SK-N-SH (cell line): ENCODE measurements around the gene TRIP10. TPM values are rescaled to one million over a fixed set of nuclear protein-coding genes. Genes with fewer than 3 reads are reported as not detected.

Experiments used
- CTCF ChIA-PET: fragments of 300-600, 350-600 bp; formaldehyde crosslinking; extraction: SDS; loops from one replicate; lab custom pipeline; 2021; lab: Yijun Ruan, JAX
- POLR2A ChIA-PET: fragments of 350-600 bp; sonication (Branson Sonifier 250); formaldehyde crosslinking; extraction: SDS; loops from one replicate; lab custom pipeline; 2020; ENCODE audit warnings: antibody characterized with exemption, inconsistent platforms; lab: Yijun Ruan, JAX
- DNase-seq: peaks from one replicate; pipeline ENCODE4 v3.0.0; 2012
- H2AFZ ChIP-seq: fragments of 200-600 bp; sonication (generic); 2 replicates; pipeline ENCODE4 v1.8.1; 2016; ENCODE audit warnings: antibody characterized with exemption, mild to moderate bottlenecking, low read depth
- H3F3A ChIP-seq: fragments of 200-600 bp; sonication (generic); replicated peaks from 2 replicates; pipeline ENCODE3; 2016; ENCODE audit warnings: antibody characterized with exemption, mild to moderate bottlenecking; ENCODE audit not compliant: insufficient read depth
- H3K27ac ChIP-seq, 2 experiments: fragments of 200-500 bp in 1 of 2; fragments of 200-600 bp in 1 of 2; sonication (Bioruptor generic) in 1 of 2; sonication (generic), shearing (Covaris generic) in 1 of 2; 2 replicates each; pipeline versions ENCODE4 v1.5.1 to v1.6.1; 2014 to 2016; ENCODE audit warnings: low read depth in 2 of 2, inconsistent platforms in 1 of 2, low read length in 1 of 2, mild to moderate bottlenecking in 1 of 2, mixed read lengths in 1 of 2
- H3K27me3 ChIP-seq: fragments of 200-600 bp; sonication (generic), shearing (Covaris generic); 2 replicates; pipeline ENCODE4 v1.6.1; 2016; ENCODE audit warnings: mixed run types; ENCODE audit not compliant: insufficient read depth
- H3K36me3 ChIP-seq, 2 experiments: fragments of 200-500 bp in 1 of 2; fragments of 200-600 bp in 1 of 2; sonication (Bioruptor generic) in 1 of 2; sonication (generic) in 1 of 2; replicated peaks in 1 of 2; 2 replicates each; pipeline versions ENCODE3 to v1.5.1; 2014 to 2016; ENCODE audit warnings: low read length in 1 of 2, mild to moderate bottlenecking in 1 of 2; ENCODE audit not compliant: insufficient read depth in 2 of 2, control insufficient read depth in 1 of 2
- H3K4me1 ChIP-seq, 2 experiments: fragments of 200-500 bp in 1 of 2; fragments of 200-600 bp in 1 of 2; sonication (Bioruptor generic) in 1 of 2; sonication (generic), shearing (Covaris generic) in 1 of 2; 2 replicates each; pipeline versions ENCODE4 v1.5.1 to v1.6.1; 2014 to 2016; ENCODE audit warnings: low read depth in 1 of 2, low read length in 1 of 2, mixed run types in 1 of 2; ENCODE audit not compliant: insufficient read depth in 2 of 2, control insufficient read depth in 1 of 2
- H3K4me2 ChIP-seq: fragments of 200-600 bp; sonication (generic), shearing (Covaris generic); 2 replicates; pipeline ENCODE4 v1.6.1; 2017; ENCODE audit warnings: mixed run types
- H3K4me3 ChIP-seq, 2 experiments: fragments of 200-500 bp in 1 of 2; fragments of 200-600 bp in 1 of 2; sonication (Bioruptor generic) in 1 of 2; sonication (generic), shearing (Covaris generic) in 1 of 2; 2 replicates each; pipeline versions ENCODE4 v1.5.1 to v1.8.1; 2014 to 2016; ENCODE audit warnings: low read depth in 2 of 2, inconsistent platforms in 1 of 2, low read length in 1 of 2, mild to moderate bottlenecking in 1 of 2, mixed read lengths in 1 of 2, moderate library complexity in 1 of 2
- H3K79me2 ChIP-seq: fragments of 200-600 bp; sonication (generic); 2 replicates; pipeline ENCODE4 v1.8.1; 2017; ENCODE audit warnings: mild to moderate bottlenecking; ENCODE audit not compliant: insufficient read depth
- H3K9ac ChIP-seq: fragments of 200-600 bp; sonication (generic); 2 replicates; pipeline ENCODE4 v1.6.1; 2017; ENCODE audit warnings: mixed run types
- H3K9me2 ChIP-seq: fragments of 200-600 bp; sonication (generic); 2 replicates; pipeline ENCODE4 v1.6.1; 2017; ENCODE audit warnings: mixed run types
- H3K9me3 ChIP-seq: fragments of 200-600 bp; sonication (generic); 2 replicates; pipeline ENCODE4 v1.6.1; 2017; ENCODE audit warnings: mixed run types, mild to moderate bottlenecking, moderate library complexity
- H4K20me1 ChIP-seq: fragments of 200-600 bp; sonication (generic); 2 replicates; pipeline ENCODE4 v1.6.1; 2017; ENCODE audit warnings: mild to moderate bottlenecking, mixed run types; ENCODE audit not compliant: insufficient read depth
- CHD2 ChIP-seq: fragments of 150-350 bp; IDR thresholded peaks from 2 replicates; pipeline ENCODE4 v1.6.1; 2018; ENCODE audit warnings: low read length; ENCODE audit not compliant: partially characterized antibody
- EP300 ChIP-seq, 2 experiments: IDR thresholded peaks; 2 replicates each; pipeline versions ENCODE4 v1.4.0 to v1.6.1; 2012; ENCODE audit warnings: borderline replicate concordance in 1 of 2, low read depth in 1 of 2, low read length in 1 of 2
- EZH2phosphoT487 ChIP-seq: fragments of 200-600 bp; sonication (generic); IDR thresholded peaks from 2 replicates; pipeline ENCODE4 v1.6.1; 2017; ENCODE audit warnings: low read depth, mixed run types, mild to moderate bottlenecking, antibody characterized with exemption, moderate library complexity, borderline replicate concordance
- FOSL2 ChIP-seq: IDR thresholded peaks from 2 replicates; pipeline ENCODE4 v1.4.0; 2012; ENCODE audit warnings: low read depth, mild to moderate bottlenecking, moderate library complexity, borderline replicate concordance
- FOXJ3 ChIP-seq: sonication (generic); formaldehyde crosslinking; IDR thresholded peaks from 2 replicates; pipeline ENCODE4 v1.5.1; 2020; ENCODE audit warnings: mild to moderate bottlenecking, missing genetic modification reagents
- FOXM1 ChIP-seq: IDR thresholded peaks from 2 replicates; pipeline ENCODE4 v1.4.0; 2012; ENCODE audit warnings: low read depth, mild to moderate bottlenecking
- JUND ChIP-seq: IDR thresholded peaks from 2 replicates; pipeline ENCODE4 v1.4.0; 2012
- MAX ChIP-seq: IDR thresholded peaks from 2 replicates; pipeline ENCODE4 v1.4.0; 2012; ENCODE audit warnings: low read depth
- NFIC ChIP-seq: IDR thresholded peaks from 2 replicates; pipeline ENCODE4 v1.4.0; 2012; ENCODE audit warnings: borderline replicate concordance
- NRF1 ChIP-seq: IDR thresholded peaks from 2 replicates; pipeline ENCODE4 v1.6.1; 2012; ENCODE audit warnings: low read depth, mild to moderate bottlenecking, low read length
- PBX3 ChIP-seq: IDR thresholded peaks from 2 replicates; pipeline ENCODE4; 2012
- RXRA ChIP-seq: IDR thresholded peaks from 2 replicates; pipeline ENCODE4 v1.4.0; 2012; ENCODE audit warnings: low read depth, mild to moderate bottlenecking, borderline replicate concordance
- SMC3 ChIP-seq: IDR thresholded peaks from 2 replicates; pipeline ENCODE4 v1.6.1; 2012; ENCODE audit warnings: low read depth, low read length, improper control_type of control experiment
- TAF1 ChIP-seq: IDR thresholded peaks from 2 replicates; pipeline ENCODE4 v1.6.1; 2012; ENCODE audit warnings: low read depth, mild to moderate bottlenecking, low read length, moderate library complexity, borderline replicate concordance
- TCF12 ChIP-seq: IDR thresholded peaks from 2 replicates; pipeline ENCODE4 v1.4.0; 2012
- TEAD4 ChIP-seq: IDR thresholded peaks from 2 replicates; pipeline ENCODE4 v1.4.0; 2012; ENCODE audit warnings: mild to moderate bottlenecking, borderline replicate concordance; ENCODE audit not compliant: insufficient read depth
- ZBTB33 ChIP-seq: IDR thresholded peaks from 2 replicates; pipeline ENCODE4 v1.4.0; 2012; ENCODE audit warnings: low read depth, borderline replicate concordance
- WGBS: methylation state at CpG from one replicate; pipeline ENCODE4 v1.1.6; 2017; ENCODE audit warnings: low lambda C conversion rate; 5-methylcytosine and 5-hydroxymethylcytosine counted together
- polyA plus RNA-seq, 3 experiments: library from polyadenylated mRNA; depleted of rRNA; stranded (reverse); fragments of >200 nt; gene quantifications; 2 replicates each; pipeline ENCODE4 v1.2.3, GENCODE V29; 2012

Gene TRIP10
- polyA plus RNA-seq, 1 of the 3 experiments (the other 2 are of a cell fraction) = 42.9 TPM

DNA sequence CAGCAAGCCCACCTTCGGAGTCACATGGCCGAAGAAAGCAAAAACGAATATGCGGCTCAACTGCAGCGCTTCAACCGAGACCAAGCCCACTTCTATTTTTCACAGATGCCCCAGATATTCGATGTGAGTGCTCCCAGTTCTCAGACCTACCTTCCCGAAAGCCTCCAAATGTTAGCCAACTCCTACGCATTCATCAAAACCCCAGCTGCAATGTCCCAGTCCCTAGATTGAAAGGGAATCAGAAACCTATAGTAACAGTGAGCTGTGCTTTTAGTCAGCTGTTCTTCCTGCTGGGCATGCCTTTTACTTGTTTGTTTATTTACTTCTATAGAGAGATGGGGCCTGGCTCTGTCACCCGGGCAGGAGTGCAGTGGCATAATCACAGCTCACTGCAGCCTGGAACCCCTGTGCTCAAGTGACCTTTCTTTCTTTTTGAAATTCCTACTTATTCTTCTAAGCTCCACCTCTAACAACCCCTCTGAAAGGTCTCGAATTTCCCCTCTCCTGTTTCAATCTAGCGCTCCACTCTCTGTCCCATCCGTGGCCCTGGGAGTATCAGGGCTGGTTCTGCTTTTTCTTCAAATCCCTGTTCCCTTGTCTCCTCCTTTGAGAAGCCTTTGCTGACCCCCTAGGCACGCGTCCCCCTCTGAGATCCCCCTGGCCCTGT, 4.4 kb downstream of the TRIP10 start:
- Histone ChIP-seq H3K9me2 (no peaks in the 10 kb centered on the region), H3K79me2 (peaks cover 40% of the 10 kb centered on the region), H3F3A (peaks cover 20% of the 10 kb centered on the region), H3K9ac (no peak overlapping the region; the same call in 1 of the 2 replicates), H3K27me3 (no peaks in the 10 kb centered on the region), H3K4me1 (peaks cover 4 to 21% of the 10 kb centered on the region in 2 experiments; a peak in 3 of 4 replicates), H2AFZ (no peak overlapping the region), H3K27ac (peak overlapping the region in 1 of 2 experiments; percentile 69; a peak in 2 of 4 replicates), H3K4me3 (no peak overlapping the region)
- WGBS = 84% methylated on average over 15 of the region's 15 CpGs
- CTCF ChIA-PET = interaction anchor here (2.1 kb wide), 1 partner anchor 120 kb away, joined by 6 read pairs; no protein-coding TSS in a partner anchor
- DNase-seq = no peak
- POLR2A ChIA-PET = no interaction called here
- no peak for TF ChIP-seq EP300 (IDR thresholded peaks at IDR 0.05; ENCODE audit: borderline replicate concordance in 1 of 2, low read depth in 1 of 2, low read length in 1 of 2)
- TF ChIP-seq FOXJ3 (CRISPR knock-in tag) = no peak
- TF ChIP-seq NRF1 = no peak
- no peak for TF ChIP-seq EZH2phosphoT487
- no peak for TF ChIP-seq FOXM1
- no peak for TF ChIP-seq TAF1
- no peak for TF ChIP-seq ZBTB33
- TF ChIP-seq, all 33 proteins: peak for 0
- H3K36me3 ChIP-seq = peaks cover 16 to 42% of the 10 kb centered on the region in 2 experiments
- no peaks in the 10 kb centered on the region for H4K20me1 ChIP-seq
- peak overlapping the region; percentile 67; the same call in 1 of the 2 replicates for H3K4me2 ChIP-seq
- H3K9me3 ChIP-seq = no peaks in the 10 kb centered on the region

GRCh38 chr19:6744381-6745301, 5.2 kb downstream of the TRIP10 start:
- Histone ChIP-seq H3K27me3 (no peaks in the 10 kb centered on the region), H2AFZ (no peak overlapping the region), H3K9me3 (no peaks in the 10 kb centered on the region), H3K27ac (peak overlapping the region; percentile 26 to 69; a peak in 3 of 4 replicates), H3K9ac (no peak overlapping the region; the same call in 1 of the 2 replicates), H3K4me3 (no peak overlapping the region), H3K9me2 (no peaks in the 10 kb centered on the region), H3K36me3 (peaks cover 22 to 50% of the 10 kb centered on the region in 2 experiments), H3K4me2 (peak overlapping the region; percentile 67; the same call in 1 of the 2 replicates), H3F3A (peaks cover 17% of the 10 kb centered on the region), H3K4me1 (peaks cover 0 to 17% of the 10 kb centered on the region in 2 experiments; a peak in 3 of 4 replicates), H4K20me1 (no peaks in the 10 kb centered on the region), H3K79me2 (peaks cover 40% of the 10 kb centered on the region)
- CTCF ChIA-PET = no interaction called here
- TF ChIP-seq RXRA (peak; percentile 62; the same call in 1 of the 2 replicates), TCF12 (peak; percentile 27; the same call in 1 of the 2 replicates), JUND (peak; percentile 38; the same call in 1 of the 2 replicates), FOSL2 (peak; percentile 54), NFIC (peak; percentile 94), CHD2 (no peak), TAF1 (no peak), PBX3 (peak; percentile 8; the same call in 1 of the 2 replicates), EP300 (IDR thresholded peaks at IDR 0.05; ENCODE audit: borderline replicate concordance in 1 of 2, low read depth in 1 of 2, low read length in 1 of 2) (peak in 1 of 2 experiments; percentile 26; a peak in 1 of 4 replicates), TEAD4 (peak; percentile 71), MAX (0 out of 2 replicates have a peak, but pooled peaks have one; percentile 22), SMC3 (no peak)
- POLR2A ChIA-PET = no interaction called here
- 47% methylated on average over 16 of the region's 41 CpGs for WGBS
- no peak for DNase-seq
